Naive B cell (primary cell): ENCODE data around the gene PDE2A. TPM values are rescaled to one million over a fixed set of nuclear protein-coding genes. Genes with fewer than 3 reads are reported as not detected.
"Not testable (repeated sequence)": the region's sequence is repeated elsewhere in the genome, so short reads cannot be mapped to it uniquely, and the experiment has no call there.

ENCODE experiments used
- ATAC-seq, 2 donors: fragments of 150-1000 bp; cut with Tn5 transposase; 2 replicates each; pipeline ENCODE4 v1.10.0; 2021; ENCODE audit warnings: low read depth in 2 of 2, mild to moderate bottlenecking in 2 of 2, moderate library complexity in 2 of 2
- DNase-seq: peaks from one replicate; pipeline ENCODE4 v3.0.0; 2022
- H3K27ac Mint-ChIP-seq, 6 donors: one replicate each; pipeline ENCODE4 v1.8.0; 2020 to 2022; ENCODE audit warnings: mild to moderate bottlenecking in 6 of 6, mixed read lengths in 6 of 6, moderate library complexity in 5 of 6, inconsistent platforms in 2 of 6
- H3K27me3 Mint-ChIP-seq, 3 donors: one replicate each; pipeline ENCODE4 v1.8.0; 2021 to 2022; ENCODE audit warnings: mixed read lengths in 3 of 3, mild to moderate bottlenecking in 1 of 3
- H3K36me3 Mint-ChIP-seq, 2 donors: one replicate each; pipeline ENCODE4 v1.8.0; 2020 to 2022; ENCODE audit warnings: mixed read lengths in 2 of 2, inconsistent platforms in 1 of 2, mild to moderate bottlenecking in 1 of 2
- H3K4me1 Mint-ChIP-seq, 3 donors: one replicate each; pipeline ENCODE4 v1.8.0; 2020 to 2022; ENCODE audit warnings: mixed read lengths in 3 of 3, inconsistent platforms in 1 of 3, mild to moderate bottlenecking in 1 of 3, moderate library complexity in 1 of 3
- H3K4me3 Mint-ChIP-seq, 8 donors: one replicate each; pipeline ENCODE4 v1.8.0; 2020 to 2022; ENCODE audit warnings: mild to moderate bottlenecking in 8 of 8, mixed read lengths in 8 of 8, moderate library complexity in 8 of 8, inconsistent platforms in 2 of 8
- H3K9me3 Mint-ChIP-seq, 7 donors: one replicate each; pipeline ENCODE4 v1.8.0; 2020 to 2022; ENCODE audit warnings: mixed read lengths in 7 of 7, mild to moderate bottlenecking in 5 of 7, inconsistent platforms in 2 of 7, moderate library complexity in 1 of 7
- polyA plus RNA-seq, 6 donors: library from polyadenylated mRNA; unstranded; fragments of 300-500 nt; fragmentation: Illumina TruSeq; gene quantifications; one replicate each; pipeline ENCODE4 v1.2.3, GENCODE V29; 2021; ENCODE audit warnings: low read depth in 6 of 6

Gene PDE2A
- polyA plus RNA-seq, 6 donors from 2014 or later: 0.18 to 0.44 (median 0.36) TPM; not detected in 3

DNA sequence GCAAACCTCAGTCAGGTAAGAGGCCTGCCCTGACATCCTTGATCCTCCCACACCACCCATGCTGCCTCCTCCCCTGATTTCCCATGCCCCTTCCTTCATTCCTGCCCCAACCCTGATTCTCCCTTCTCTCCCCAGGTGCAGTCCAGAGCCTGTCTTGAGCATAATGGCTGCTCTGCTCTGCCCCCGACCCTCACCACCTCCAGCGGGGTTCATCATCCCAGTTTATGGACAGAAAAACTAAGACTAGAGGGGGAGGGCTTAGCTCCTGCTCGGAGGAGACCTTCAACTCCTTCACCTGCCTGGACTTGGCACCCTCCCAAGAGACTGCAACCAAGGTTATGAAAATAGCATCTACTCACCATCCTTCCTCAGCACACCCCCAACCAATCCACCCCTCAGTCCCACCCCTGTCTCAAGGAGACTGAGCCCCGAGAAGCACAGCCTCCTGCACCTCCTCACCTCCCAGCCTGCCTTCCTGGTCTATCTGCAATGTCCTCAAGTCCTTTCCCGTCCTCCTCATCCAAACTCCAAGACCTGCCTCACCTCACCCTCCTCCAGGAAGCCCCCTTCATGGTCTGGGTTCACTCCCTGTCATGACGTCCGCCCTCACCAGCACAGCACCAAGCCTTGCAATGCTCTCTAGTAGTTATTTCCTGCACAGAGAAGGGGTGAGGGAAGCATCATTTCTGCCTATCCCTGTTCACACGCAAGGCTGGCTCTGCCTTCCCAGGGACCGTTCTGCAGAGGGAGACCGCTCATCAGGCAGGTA is 103.1 kb downstream of the PDE2A start:
- Mint-ChIP-seq H3K4me1 (peaks cover 0 to 8% (median 4%) of the 10 kb centered on the region in 3 donors), H3K27me3 (peaks cover 32 to 68% (median 55%) of the 10 kb centered on the region in 3 donors), H3K27ac (no peak overlapping the region), H3K9me3 (no peaks in the 10 kb centered on the region), H3K36me3 (no peaks in the 10 kb centered on the region), H3K4me3 (peak overlapping the region in 1 of 8 donors; percentile 9)
- DNase-seq (no peak), ATAC-seq (no peak)

DNA sequence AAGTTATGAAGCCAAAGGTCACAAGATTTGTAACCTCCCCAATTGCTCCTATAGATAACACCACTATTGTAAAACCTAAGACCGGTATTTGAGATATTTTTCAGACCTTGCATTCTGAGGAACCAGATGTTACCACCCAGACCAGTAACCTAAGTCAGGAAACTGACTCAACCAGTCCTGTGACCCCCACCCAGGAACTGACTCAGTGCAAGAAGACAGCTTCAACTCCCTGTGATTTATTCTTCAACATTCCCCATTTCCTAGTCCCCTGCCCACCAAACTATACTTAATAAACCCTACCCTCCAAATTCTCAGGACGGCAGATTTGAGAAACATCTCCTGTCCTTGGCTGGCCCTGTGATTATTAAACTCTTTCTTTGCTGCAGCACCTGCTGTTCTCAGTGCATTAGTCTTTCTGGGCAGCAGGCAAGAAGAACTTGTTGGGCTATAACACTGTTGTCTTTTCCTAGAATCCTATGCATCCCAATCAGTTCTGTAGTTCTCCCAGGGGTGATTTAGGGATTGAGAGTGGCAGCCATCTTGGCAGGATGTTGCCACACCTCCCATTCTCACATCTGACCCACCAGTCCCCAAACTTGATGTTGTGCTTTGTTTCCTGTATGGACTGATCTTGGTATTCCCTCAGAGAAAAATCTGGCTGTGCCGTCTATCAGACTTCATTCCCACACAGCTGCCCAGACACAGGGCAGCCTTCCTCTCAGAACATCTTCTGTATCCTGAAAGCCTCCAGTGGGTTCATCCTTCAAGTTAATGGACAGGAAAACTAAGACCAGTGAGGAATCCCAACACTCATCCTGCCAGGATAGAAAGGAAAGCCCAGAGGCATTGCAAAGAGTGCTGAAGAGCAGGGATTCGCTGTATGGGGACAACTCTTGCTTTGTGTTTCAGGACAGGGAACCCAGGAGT is 104.0 kb downstream of the PDE2A start:
- Mint-ChIP-seq H3K27ac (no peak overlapping the region), H3K27me3 (peaks cover 32 to 62% (median 53%) of the 10 kb centered on the region in 3 donors), H3K36me3 (no peaks in the 10 kb centered on the region), H3K9me3 (no peaks in the 10 kb centered on the region), H3K4me1 (peaks cover 0 to 8% (median 4%) of the 10 kb centered on the region in 3 donors), H3K4me3 (peak overlapping the region in 1 of 8 donors; percentile 38)
- ATAC-seq (no peak), DNase-seq (no peak)

DNA sequence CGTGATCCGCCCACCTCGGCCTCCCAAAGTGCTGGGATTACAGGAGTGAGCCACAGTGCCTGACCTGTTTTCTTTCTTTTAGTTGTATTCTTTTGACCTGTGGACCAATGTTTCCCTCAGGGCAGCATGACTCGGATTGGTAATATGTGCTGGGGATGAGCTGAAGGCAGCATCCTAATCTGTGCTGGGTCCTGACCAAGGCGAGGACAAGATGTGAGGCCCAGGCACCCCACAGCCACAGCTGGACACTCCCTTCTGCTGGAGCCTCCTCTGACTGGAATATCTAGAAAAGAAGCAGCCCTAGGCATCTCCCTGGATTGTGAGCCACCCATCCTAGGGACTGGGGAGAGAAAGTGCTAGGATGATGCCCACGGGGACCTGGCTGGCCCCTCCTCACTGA is 105.4 kb downstream of the PDE2A start:
- no peak for ATAC-seq
- H3K9me3 Mint-ChIP-seq: no peaks in the 10 kb centered on the region
- H3K4me1 Mint-ChIP-seq: peaks cover 0 to 5% (median 4%) of the 10 kb centered on the region in 3 donors
- peaks cover 25 to 49% (median 39%) of the 10 kb centered on the region in 3 donors for H3K27me3 Mint-ChIP-seq
- DNase-seq: no peak
- H3K27ac Mint-ChIP-seq: no peak overlapping the region
- no peak overlapping the region for H3K4me3 Mint-ChIP-seq
- H3K36me3 Mint-ChIP-seq: no peaks in the 10 kb centered on the region

DNA sequence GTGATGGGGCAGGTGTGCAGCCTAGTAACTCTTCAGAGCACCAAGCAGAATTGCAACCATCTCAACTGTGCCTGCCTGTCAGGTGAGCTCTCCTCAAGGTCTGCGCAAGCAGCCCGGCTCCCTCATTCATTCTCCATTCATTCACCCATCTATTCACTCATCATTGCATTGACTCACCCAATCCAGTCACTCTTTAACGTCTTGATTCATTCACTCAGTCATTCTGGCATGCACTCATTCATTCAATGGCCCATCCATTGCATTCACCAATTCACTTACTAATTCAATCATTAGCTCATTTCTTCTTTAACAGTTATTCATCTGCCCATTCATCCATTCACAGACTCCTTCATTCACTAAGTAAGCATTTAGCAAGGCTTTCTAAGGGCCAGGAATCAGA is 111.8 kb downstream of the PDE2A start:
- Mint-ChIP-seq H3K27ac (no peak overlapping the region), H3K36me3 (no peaks in the 10 kb centered on the region)
- ATAC-seq: no peak

DNA sequence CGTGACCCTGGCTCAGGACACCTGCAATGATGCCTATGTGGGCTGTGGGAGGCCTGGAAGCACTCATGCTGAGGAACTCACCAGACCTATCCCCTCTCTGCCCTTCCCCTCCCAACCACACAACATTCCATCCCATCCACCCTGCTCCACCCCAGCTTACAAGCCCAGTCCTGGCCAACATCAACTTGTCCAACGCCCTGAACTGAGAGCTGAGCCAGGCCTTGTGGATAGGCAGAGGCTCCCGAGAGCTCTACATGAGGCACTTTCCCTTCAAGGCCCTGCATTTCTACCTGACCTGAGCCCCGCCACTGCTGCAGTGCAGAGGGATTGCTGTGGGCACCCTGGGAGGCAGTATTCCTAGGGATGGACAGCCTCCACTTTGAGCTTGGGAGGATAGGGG is 112.4 kb downstream of the PDE2A start:
- ATAC-seq (no peak), DNase-seq (no peak)
- Mint-ChIP-seq H3K27ac (no peak overlapping the region), H3K4me3 (no peak overlapping the region), H3K4me1 (no peaks in the 10 kb centered on the region), H3K36me3 (no peaks in the 10 kb centered on the region), H3K27me3 (peaks cover 2 to 5% (median 4%) of the 10 kb centered on the region in 3 donors), H3K9me3 (no peaks in the 10 kb centered on the region)

More for the DNA sequence above, 111.8 kb downstream of the PDE2A start:
- no peak for DNase-seq
- H3K4me1 Mint-ChIP-seq: no peaks in the 10 kb centered on the region
- no peak overlapping the region for H3K4me3 Mint-ChIP-seq
- H3K27me3 Mint-ChIP-seq: no peaks in the 10 kb centered on the region
- no peaks in the 10 kb centered on the region for H3K9me3 Mint-ChIP-seq

DNA sequence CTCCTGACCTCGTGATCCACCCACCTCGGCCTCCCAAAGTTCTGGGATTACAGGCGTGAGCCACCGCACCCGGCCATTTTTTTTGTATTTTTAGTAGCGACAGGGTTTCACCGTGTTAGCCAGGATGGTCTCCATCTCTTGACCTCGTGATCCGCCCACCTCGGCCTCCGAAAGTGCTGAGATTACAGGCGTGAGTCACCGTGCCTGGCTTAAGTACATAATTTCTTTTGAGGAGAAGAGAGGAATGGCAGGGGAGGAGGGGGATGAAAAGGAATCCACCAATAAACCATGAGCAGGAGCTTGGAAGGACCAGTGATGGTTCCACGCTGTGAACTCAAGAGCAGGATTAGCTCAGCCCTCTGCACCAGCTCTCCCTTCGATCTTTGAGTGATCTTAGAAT is 113.4 kb downstream of the PDE2A start:
- H3K27me3 Mint-ChIP-seq: peaks cover 8 to 15% (median 8%) of the 10 kb centered on the region in 3 donors
- H3K4me3 Mint-ChIP-seq, DNase-seq, H3K4me1 Mint-ChIP-seq, H3K36me3 Mint-ChIP-seq, ATAC-seq, H3K9me3 Mint-ChIP-seq, H3K27ac Mint-ChIP-seq: not testable (repeated sequence)

DNA sequence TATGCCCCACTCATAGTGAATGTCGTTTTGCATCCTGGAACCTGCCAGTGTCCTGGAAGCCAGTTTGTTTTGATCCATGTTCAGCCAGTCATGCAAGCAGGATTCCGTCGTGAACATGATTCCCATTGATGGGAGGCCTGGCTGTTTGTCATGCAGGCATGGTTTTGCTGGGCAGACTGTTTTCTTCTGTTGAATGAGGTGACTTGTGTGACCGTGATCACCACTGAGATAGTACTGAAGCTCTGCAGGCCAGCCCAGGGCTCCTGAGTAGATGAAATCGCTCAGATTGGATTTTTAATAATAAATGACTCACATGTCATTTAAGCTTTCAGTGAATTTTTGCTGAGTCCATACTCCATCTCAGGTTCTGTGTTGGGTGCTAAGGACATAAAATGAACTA is 117.8 kb downstream of the PDE2A start:
- peaks cover 36 to 56% (median 48%) of the 10 kb centered on the region in 3 donors for H3K27me3 Mint-ChIP-seq
- no peaks in the 10 kb centered on the region for H3K4me1 Mint-ChIP-seq
- no peak for DNase-seq
- H3K9me3 Mint-ChIP-seq: no peaks in the 10 kb centered on the region
- ATAC-seq: no peak
- H3K4me3 Mint-ChIP-seq: no peak overlapping the region
- H3K36me3 Mint-ChIP-seq: no peaks in the 10 kb centered on the region
- no peak overlapping the region for H3K27ac Mint-ChIP-seq

DNA sequence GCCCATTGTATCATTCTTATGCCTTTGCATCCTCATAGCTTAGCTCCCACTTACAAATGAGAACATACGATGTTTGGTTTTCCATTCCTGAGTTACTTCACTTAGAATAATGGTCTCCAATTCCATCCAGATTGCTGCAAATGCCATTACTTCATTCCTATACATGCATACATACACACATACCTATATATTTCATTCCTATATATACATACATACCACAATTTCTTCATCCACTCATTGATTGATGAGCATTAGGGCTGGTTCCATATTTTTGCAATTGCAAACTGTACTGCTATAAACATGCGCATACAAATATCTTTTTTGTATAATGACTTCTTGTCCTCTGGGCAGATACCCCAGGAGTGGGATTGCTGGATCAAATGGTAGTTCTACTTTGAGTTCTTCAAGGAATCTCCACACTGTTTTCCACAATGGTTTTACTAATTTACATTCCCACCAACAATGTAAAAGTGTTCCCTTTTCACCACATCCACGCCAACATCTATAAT is 119.2 kb downstream of the PDE2A start:
- not testable (repeated sequence) for H3K9me3 Mint-ChIP-seq, H3K4me1 Mint-ChIP-seq, H3K27ac Mint-ChIP-seq, ATAC-seq, H3K4me3 Mint-ChIP-seq, H3K36me3 Mint-ChIP-seq, DNase-seq
- H3K27me3 Mint-ChIP-seq: peaks cover 36 to 59% (median 53%) of the 10 kb centered on the region in 3 donors

DNA sequence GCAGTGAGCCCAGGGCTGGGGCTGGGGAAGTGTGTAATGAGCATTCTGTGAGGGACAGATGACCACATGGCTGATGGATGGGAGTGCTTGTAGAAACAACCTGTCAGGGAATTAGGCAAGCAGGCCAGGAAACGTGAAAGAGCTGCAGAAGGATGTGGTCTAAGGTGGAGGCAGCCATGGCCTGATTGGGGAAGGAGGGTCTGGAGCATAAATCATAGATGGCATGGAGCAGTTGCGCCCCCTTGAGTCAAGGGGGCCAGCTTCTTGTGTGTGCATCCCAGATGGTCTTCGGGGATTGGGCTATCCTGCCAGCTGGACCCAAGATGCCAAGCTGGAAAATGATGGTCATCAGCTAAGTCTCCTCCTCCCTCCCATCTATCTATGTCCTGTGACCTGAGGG is 120.5 kb downstream of the PDE2A start:
- Mint-ChIP-seq H3K36me3 (no peaks in the 10 kb centered on the region), H3K4me3 (no peak overlapping the region), H3K9me3 (no peaks in the 10 kb centered on the region), H3K4me1 (no peaks in the 10 kb centered on the region), H3K27ac (no peak overlapping the region), H3K27me3 (peaks cover 44 to 64% (median 60%) of the 10 kb centered on the region in 3 donors)
- ATAC-seq (no peak), DNase-seq (no peak)

DNA sequence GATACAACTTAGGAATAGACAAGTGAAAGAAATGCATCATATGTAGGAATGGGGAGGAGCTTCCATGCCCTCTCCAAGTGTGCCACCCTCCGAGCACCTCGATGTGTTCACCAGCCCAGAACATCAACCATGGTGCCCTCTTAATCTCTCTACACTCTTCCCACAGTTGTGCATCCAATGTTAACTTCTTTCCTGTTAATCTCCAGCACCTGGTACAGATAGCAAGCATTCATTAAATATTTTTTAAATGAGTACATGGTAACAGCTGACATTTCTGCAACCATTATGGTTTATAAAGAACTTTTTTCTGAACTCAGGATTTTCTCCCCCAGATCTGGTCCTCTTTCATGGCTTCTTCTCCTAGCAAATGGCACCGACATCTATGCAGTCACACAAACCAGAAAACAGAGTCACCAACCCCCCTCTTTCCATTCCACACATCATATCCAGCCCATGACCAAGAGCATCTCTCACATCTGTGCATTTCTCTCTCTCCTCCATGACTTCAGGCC is 121.8 kb downstream of the PDE2A start:
- no peaks in the 10 kb centered on the region for H3K4me1 Mint-ChIP-seq

DNA sequence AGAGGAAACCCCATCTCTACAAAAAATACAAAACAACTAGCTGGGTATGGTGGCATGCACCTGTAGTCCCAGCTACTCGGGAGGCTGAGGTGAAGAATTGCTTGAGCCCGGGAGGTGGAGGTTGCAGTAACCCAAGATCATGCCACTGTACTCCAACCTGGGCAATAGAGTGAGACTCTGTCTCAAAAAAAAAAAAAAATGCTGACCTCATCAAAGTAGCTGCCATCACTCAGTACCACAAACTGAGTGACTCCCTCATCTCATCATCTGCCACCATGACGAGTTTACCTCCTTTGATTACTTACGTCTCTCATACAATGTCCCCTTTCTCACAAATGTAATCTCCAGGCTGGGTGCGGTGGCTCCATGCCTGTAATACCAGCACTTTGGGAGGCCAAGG is 122.7 kb downstream of the PDE2A start:
- Mint-ChIP-seq H3K9me3 (no peaks in the 10 kb centered on the region), H3K4me1 (no peaks in the 10 kb centered on the region), H3K27ac (no peak overlapping the region), H3K36me3 (no peaks in the 10 kb centered on the region), H3K27me3 (peaks cover 41 to 67% (median 59%) of the 10 kb centered on the region in 3 donors), H3K4me3 (peak overlapping the region in 1 of 8 donors; percentile 57)
- no peak for DNase-seq
- no peak for ATAC-seq

More for the DNA sequence above, 121.8 kb downstream of the PDE2A start:
- Mint-ChIP-seq H3K9me3 (no peaks in the 10 kb centered on the region), H3K4me3 (no peak overlapping the region), H3K36me3 (no peaks in the 10 kb centered on the region), H3K27me3 (peaks cover 48 to 65% (median 64%) of the 10 kb centered on the region in 3 donors), H3K27ac (no peak overlapping the region)
- no peak for DNase-seq
- ATAC-seq: no peak

DNA sequence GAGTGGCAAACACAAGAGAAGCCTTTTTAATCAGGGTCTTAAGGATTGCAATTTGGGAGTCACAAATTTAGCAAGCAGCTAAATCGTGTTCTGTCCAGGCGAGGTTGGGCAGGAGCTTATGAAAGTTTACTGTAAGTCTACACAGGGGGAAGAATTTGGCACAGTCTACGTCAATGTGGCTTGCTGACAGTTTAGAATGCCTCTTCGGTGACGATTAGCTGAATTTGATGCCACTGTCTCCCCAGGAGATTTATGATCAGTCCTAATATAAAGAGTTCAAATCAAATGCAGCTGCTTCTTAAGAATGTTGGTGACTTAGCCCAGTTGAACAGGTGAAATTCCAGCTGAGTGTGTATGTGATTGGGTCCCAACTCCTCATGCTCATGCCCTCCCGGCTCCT is 125.8 kb downstream of the PDE2A start:
- no peaks in the 10 kb centered on the region for H3K4me1 Mint-ChIP-seq
- peak overlapping the region in 1 of 6 donors; percentile 21 for H3K27ac Mint-ChIP-seq

DNA sequence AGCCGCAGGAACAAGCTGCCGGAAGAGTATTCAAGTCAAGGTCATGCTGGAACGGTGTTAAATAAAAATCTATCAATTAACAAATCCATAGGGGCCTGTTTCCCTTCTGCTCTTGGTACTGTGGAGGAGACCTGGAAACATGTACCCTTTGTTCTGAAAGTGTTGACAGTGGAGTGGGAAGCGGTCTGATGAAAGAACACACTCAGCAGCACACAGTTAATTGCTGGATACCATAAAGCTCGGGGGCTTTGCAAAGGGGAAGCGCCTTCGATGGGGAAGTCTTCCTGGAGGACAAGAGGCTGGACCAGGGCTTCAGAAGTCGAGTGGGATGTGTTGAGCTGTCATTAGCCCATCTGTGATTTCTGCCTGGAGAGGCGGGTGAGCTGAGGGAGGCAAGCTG is 127.4 kb downstream of the PDE2A start:
- H3K4me1 Mint-ChIP-seq: no peaks in the 10 kb centered on the region
- ATAC-seq (no peak), DNase-seq (no peak)
- no peak overlapping the region for H3K4me3 Mint-ChIP-seq
- H3K27ac Mint-ChIP-seq: no peak overlapping the region
- H3K36me3 Mint-ChIP-seq: no peaks in the 10 kb centered on the region
- H3K9me3 Mint-ChIP-seq: no peaks in the 10 kb centered on the region
- H3K27me3 Mint-ChIP-seq: peaks cover 32 to 68% (median 54%) of the 10 kb centered on the region in 3 donors

More for the DNA sequence above, 125.8 kb downstream of the PDE2A start:
- no peak for DNase-seq
- no peak for ATAC-seq
- Mint-ChIP-seq H3K36me3 (no peaks in the 10 kb centered on the region), H3K4me3 (no peak overlapping the region), H3K27me3 (peaks cover 37 to 70% (median 59%) of the 10 kb centered on the region in 3 donors), H3K9me3 (no peaks in the 10 kb centered on the region)
